ENCODE measurements around the gene ITGA8. TPM values are rescaled to one million over a fixed set of nuclear protein-coding genes. Genes with fewer than 3 reads are reported as not detected.
"Not testable (repeated sequence)": the region's sequence is repeated elsewhere in the genome, so short reads cannot be mapped to it uniquely, and the experiment has no call there.

The ITGA8 gene
- total RNA-seq, 4 donors from 2014 or later = 1.6 to 8.2 (median 4.2) TPM

DNA sequence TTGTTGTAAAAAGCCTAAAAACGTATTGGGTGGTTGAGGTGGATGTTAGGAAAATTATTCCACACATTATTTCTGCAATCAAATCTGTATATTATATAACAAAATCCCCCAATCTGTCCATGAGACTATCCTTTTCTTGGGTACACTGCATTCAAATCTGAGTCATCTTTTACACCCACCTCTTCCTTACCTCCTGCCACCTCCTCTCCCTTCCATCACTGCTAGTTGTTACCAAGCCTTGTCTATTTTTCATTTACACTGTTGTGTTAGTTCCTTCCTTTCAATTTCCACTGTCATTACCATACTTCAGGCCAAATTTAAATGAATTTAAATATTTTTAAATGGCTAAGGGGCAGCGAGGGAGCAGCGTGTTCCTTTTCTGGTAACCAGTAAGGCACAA lies 83.3 kb downstream of the ITGA8 start:
- no peak for TF ChIP-seq POLR2A (IDR thresholded peaks at IDR 0.05)
- TF ChIP-seq, protein P1, sequence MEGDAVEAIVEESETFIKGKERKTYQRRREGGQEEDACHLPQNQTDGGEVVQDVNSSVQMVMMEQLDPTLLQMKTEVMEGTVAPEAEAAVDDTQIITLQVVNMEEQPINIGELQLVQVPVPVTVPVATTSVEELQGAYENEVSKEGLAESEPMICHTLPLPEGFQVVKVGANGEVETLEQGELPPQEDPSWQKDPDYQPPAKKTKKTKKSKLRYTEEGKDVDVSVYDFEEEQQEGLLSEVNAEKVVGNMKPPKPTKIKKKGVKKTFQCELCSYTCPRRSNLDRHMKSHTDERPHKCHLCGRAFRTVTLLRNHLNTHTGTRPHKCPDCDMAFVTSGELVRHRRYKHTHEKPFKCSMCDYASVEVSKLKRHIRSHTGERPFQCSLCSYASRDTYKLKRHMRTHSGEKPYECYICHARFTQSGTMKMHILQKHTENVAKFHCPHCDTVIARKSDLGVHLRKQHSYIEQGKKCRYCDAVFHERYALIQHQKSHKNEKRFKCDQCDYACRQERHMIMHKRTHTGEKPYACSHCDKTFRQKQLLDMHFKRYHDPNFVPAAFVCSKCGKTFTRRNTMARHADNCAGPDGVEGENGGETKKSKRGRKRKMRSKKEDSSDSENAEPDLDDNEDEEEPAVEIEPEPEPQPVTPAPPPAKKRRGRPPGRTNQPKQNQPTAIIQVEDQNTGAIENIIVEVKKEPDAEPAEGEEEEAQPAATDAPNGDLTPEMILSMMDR (IDR thresholded peaks at IDR 0.05) = no peak
- 86 to 92% methylated on average over 3 of the region's 3 CpGs for WGBS, 2 donors
- DNase-seq (ENCODE audit: low spot score in 2 of 2) = no peak
- intact Hi-C loops (cut with DNase I; ENCODE audit: low total_unique reads) = no loop called here
- no peak overlapping the region for H3K4me3 ChIP-seq (ENCODE audit: low read depth, poor library complexity, severe bottlenecking)

DNA sequence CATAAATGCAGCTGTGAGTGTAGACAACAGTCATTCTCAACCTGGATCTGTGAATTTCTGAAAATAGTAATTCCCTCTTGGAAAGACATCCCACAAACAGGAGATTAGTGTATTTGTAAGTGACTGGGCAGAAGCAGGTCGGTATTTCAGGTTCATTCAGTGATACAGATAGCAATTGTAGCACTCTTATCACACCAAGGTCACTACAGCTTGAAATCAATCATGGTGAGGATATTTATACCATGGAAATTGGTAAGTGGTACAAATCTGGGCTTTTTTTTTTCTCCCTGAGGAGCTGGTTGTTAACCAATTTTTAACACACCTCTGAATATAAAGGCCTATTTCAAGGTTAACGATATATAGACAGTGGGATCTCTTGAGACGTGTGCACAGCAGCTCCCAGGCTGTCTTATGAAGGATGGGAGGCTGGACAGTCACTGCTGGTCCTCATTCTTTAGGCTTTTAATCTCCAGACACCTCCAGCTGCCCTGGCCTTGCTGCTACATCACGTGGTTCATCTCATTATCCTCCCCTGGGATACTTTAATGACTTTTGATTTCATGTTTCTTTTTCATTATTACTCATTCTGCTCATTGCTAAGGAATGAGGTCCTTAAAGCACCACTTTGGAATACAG lies 87.1 kb downstream of the ITGA8 start:
- 76 to 78% methylated on average over 4 of the region's 4 CpGs for WGBS, 2 donors
- intact Hi-C loops (cut with DNase I; ENCODE audit: low total_unique reads) = no loop called here

DNA sequence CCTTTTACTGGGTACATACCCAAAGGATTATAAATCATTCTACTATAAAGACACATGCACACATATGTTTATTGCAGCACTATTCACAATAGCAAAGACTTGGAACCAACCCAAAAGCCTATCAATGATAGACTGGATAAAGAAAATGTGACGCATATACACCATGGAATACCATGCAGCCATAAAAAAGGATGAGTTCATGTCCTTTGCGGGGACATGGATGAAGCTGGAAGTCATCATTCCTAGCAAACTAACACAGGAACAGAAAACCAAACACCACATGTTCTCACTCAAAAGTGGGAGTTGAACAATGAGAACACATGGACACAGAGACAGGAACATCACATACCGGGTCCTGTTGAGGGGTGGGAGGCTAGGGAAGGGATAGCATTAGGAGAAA lies 88.5 kb downstream of the ITGA8 start:
- intact Hi-C loops (cut with DNase I; ENCODE audit: low total_unique reads); DNase-seq (ENCODE audit: low spot score in 2 of 2); H3K4me3 ChIP-seq (ENCODE audit: low read depth, poor library complexity, severe bottlenecking): not testable (repeated sequence)
- 60 to 88% methylated on average over 3 of the region's 3 CpGs for WGBS, 2 donors

More for the DNA sequence above, 87.1 kb downstream of the ITGA8 start:
- no peak for DNase-seq (ENCODE audit: low spot score in 2 of 2)
- no peak overlapping the region for H3K4me3 ChIP-seq (ENCODE audit: low read depth, poor library complexity, severe bottlenecking)
- TF ChIP-seq, protein P1 (IDR thresholded peaks at IDR 0.05) = no peak
- TF ChIP-seq POLR2A (IDR thresholded peaks at IDR 0.05) = no peak

DNA sequence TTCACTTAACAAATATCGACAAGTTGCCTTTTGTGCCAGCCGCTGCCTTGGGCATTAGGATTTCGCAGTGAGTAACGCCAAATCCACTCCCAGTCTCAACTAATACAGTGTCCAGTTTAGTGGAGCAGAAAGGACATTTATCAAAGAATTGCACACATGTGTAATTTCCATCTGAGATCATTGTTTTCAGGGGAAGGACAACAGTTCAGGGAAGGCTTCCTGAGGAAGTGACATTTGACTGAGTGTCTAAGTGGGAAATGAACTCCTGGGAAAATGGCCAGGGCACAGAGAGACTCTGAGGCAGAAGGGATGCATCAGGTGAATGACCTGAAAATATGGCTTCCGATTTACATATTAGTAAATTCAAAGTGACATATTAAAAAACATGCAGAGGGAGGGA lies 89.4 kb downstream of the ITGA8 start:
- intact Hi-C loops (cut with DNase I; ENCODE audit: low total_unique reads) = no loop called here
- WGBS, 2 donors = 82 to 90% methylated on average over 5 of the region's 5 CpGs

DNA sequence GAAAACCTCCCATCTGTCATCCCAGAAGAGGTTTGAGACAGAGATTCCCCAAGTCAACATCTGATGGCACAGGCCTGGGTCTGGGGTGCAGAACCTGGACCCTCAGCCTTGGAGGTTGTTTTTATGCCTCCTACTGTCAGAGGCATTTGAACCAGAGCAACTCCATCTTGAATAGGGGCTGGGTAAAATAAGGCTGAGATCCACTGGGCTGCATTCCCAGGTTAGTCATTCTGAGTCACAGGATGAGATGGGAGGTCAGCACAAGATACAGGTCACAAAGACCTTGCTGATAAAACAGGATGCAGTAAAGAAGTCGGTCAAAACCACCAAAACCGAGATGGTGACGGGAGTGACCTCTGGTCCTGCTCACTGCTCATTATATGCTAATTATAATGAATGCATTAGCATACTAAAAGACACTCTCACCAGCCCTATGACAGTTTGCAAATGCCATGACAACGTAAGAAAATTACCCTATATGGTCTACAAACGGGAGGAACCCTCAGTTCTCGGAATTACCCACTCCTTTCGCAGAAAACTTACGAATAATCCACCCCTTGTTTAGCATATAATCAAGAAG lies 92.0 kb downstream of the ITGA8 start:
- 91 to 94% methylated on average over 8 of the region's 8 CpGs for WGBS, 2 donors
- H3K4me3 ChIP-seq (ENCODE audit: low read depth, poor library complexity, severe bottlenecking) = no peak overlapping the region
- no peak for DNase-seq (ENCODE audit: low spot score in 2 of 2)
- intact Hi-C loops (cut with DNase I; ENCODE audit: low total_unique reads) = no loop called here
- TF ChIP-seq, protein P1 (IDR thresholded peaks at IDR 0.05) = no peak
- no peak for TF ChIP-seq POLR2A (IDR thresholded peaks at IDR 0.05)

More for the DNA sequence above, 89.4 kb downstream of the ITGA8 start:
- no peak overlapping the region for H3K4me3 ChIP-seq (ENCODE audit: low read depth, poor library complexity, severe bottlenecking)
- DNase-seq (ENCODE audit: low spot score in 2 of 2) = no peak
- no peak for TF ChIP-seq POLR2A (IDR thresholded peaks at IDR 0.05)
- TF ChIP-seq, protein P1 (IDR thresholded peaks at IDR 0.05) = no peak

DNA sequence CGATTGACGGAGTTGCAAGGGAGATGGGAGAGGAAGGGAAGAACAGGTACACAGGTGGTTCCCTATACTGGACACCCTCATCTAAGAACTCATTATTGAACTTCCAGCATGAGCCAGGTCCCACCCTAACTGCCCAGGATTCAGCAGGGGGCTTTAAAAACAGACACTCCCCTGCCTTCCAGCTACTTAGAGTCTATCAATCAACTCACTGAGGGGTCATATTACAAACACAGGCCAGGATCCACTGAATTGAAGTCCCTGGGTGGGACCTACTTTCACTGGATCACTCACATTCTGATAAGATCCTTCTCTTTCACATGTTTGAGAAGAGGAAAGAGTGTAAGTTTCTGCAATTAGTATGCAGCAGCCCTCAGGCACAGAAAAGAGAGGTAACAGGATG lies 92.8 kb downstream of the ITGA8 start:
- DNase-seq (ENCODE audit: low spot score in 2 of 2) = no peak
- no peak overlapping the region for H3K4me3 ChIP-seq (ENCODE audit: low read depth, poor library complexity, severe bottlenecking)
- WGBS, 2 donors = 93 to 97% methylated on average over 2 of the region's 2 CpGs
- TF ChIP-seq POLR2A (IDR thresholded peaks at IDR 0.05) = no peak
- TF ChIP-seq, protein P1 (IDR thresholded peaks at IDR 0.05) = no peak
- intact Hi-C loops (cut with DNase I; ENCODE audit: low total_unique reads) = no loop called here
